NCI-H2107 treated with DMSO at 0.1 percent for 48 hours (cell line): ENCODE data around the gene GPR153.
"Not testable (repeated sequence)": the region's sequence is repeated elsewhere in the genome, so short reads cannot be mapped to it uniquely, and the experiment has no call there.

Source experiments
- DNase-seq: peaks from one replicate; lab custom pipeline; 2025; ENCODE audit not compliant: unreplicated experiment; lab: John Stamatoyannopoulos, UW

The GPR153 gene

GRCh38 chr1:6260961-6261614 is at the start of gene GPR153:
Gene GPR153 (minus strand): TSS chr1:6261098. CDS start chr1:6254905, 6,193 bp downstream.
- DNase-seq = no peak

DNA sequence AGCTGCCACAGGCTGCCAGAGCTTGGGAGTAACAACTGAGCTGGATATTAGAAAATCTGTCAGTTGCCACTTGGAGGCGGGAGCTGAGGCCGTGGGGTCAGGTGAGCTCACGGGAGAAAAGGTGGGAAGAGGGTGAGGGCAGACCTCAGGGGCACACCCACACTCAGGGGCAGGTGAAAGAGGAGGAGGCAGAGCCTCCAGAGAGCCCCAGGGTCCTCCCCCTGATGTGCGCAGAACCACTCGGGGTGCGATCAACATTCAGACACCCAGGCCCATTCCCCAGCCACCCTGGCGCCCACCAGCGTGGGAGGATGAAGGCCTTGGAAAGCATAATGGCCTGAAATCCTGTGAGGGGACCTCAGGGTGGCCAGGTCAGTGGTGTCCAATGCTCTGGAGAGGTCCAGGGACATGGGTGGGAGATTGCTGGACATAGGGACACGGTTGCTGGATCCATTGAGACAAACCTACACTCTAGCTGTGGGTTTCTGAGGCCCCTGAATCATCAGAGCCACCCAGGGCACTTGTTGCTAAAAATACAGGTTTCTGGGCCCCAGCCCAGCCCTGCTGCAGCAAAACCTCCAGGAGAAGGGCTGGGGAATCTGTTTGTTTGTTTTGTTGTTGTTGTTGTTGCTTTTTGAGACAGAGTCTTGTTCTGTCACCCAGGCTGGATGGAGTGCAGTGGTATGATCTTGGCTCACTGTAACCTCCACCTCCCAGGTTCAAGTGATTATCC is 49.4 kb upstream of the GPR153 start:
- no peak for DNase-seq

DNA sequence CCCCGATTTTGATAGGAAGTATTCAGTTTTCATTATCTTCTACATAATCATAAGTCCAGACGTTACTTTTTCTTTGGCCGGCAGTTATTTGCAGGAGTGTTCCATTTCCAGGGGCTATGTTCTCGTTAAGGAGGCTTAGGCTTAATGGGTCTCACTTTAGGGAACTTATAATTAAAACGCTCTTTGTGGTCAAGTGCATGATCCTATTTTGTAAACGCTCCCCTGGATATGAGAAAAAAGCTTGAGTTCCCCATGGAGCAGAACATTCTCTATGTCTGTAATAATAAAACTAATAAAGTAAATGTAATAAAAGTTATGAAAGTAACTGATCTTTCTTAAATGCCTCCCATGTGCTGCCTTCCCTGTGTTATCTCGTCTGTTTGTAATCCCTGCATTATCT is 48.7 kb upstream of the GPR153 start:
- no peak for DNase-seq

DNA sequence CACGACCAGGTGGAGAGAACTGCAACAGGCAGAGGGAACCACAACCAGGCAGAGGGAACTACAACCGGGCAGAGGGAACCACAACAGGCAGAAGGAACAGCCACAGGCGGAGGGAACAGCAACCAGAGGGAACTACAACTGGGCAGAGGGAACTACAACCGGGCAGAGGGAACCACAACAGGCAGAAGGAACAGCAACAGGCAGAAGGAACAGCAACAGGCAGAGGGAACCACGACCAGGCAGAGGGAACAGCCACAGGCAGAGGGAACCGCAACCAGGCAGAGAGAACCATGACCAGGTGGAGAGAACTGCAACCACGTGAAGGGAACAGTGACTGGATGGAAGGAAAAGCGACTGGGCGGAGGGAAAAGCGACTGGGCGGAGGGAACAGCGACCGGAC is 47.6 kb upstream of the GPR153 start:
- no peak for DNase-seq

GRCh38 chr1:6307682-6308081 is 46.8 kb upstream of the GPR153 start:
- not testable (repeated sequence) for DNase-seq

GRCh38 chr1:6307099-6307498 is 46.2 kb upstream of the GPR153 start:
- no peak for DNase-seq

- no peak for DNase-seq
Observed at GRCh38 chr1:6303397-6304012, 42.6 kb upstream of the GPR153 start.

DNA sequence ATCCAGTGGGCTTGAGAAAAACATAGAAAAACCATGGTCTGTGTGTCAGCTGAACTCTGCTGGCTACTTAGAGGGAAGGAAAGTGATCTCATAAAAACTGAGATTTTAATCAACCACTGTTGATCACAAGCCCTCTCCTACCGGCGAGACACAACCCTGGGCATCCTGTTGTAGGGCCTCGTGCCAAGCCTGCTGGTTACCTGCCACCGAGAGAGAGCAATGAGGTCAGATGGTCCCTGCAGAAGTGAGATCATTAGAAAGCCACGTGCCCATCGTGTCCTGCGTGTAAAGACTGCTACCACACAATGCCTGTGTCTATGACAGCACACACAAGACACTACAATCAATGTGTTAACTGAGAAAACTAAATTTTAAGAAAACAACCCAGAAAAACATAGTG is 41.7 kb upstream of the GPR153 start:
- DNase-seq = no peak

DNA sequence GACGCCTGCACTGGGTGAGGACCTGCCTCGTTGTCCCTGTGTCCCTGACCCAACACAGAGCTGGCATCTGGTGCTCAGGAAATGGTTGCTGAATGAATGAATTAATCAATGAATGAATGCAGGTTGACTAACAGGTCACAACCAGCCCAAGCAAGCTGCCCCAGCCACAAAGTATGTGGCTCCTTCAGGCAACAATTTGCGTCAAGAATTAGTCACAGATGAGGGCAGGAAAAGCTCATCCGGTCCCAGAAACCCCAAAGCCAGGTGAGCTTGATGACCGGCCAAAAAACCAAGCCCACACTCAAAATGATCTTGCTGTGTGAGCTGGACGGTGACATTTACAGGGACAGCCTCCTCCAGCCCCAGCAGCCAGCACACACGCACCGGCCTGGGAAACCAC is 40.6 kb upstream of the GPR153 start:
- DNase-seq = no peak

GRCh38 chr1:6300342-6301048 is 39.6 kb upstream of the GPR153 start:
- no peak for DNase-seq

- DNase-seq = no peak
Observed at GRCh38 chr1:6299557-6300165, 38.8 kb upstream of the GPR153 start.

DNA sequence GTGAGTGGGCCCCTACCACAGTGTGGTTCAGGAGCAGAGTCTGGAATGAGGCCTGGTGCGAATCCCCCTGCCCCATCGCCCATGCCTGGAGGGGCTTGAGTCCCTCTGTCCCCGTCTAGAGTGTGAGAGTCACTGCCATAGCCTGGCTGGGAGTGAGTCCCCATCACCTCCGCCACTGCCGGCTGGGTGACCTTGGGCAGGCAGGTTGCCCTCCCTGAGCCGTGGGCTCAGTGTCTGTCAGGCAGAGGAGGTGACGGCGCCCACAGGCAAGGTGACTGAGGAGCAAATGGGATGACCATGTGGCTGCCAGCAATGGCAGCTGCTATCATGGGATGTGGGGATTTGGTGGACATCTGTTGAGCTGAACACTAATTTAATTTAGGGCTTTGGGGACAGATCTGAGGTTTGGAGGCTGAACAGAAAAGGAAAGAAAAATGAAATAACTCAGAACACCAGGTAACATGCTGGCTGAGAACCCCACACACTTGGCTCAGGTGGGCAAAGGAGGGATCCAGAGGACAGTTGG is 38.1 kb upstream of the GPR153 start:
- no peak for DNase-seq

- no peak for DNase-seq
Observed at GRCh38 chr1:6298530-6298929, 37.6 kb upstream of the GPR153 start.

DNA sequence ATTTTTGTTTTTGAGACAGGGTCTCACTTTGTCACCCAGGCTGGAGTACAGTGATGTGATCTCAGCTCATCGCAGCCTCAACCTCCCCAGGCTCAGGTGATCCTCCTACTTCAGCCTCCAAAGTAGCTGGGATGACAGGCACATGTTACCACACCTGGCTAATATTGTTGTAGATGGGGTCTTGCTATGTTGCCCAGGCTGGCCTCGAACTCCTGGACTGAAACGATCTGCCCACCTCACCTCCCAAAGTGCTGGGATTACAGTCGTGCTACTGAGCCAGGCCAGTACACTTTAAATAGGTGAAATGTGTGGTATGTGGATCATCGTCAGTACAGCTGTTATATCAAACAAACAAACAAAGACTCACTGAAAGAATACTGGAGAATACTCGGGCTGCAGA is 35.0 kb upstream of the GPR153 start:
- DNase-seq = no peak

- no peak for DNase-seq
Observed at GRCh38 chr1:6294890-6295556, 34.1 kb upstream of the GPR153 start.

DNA sequence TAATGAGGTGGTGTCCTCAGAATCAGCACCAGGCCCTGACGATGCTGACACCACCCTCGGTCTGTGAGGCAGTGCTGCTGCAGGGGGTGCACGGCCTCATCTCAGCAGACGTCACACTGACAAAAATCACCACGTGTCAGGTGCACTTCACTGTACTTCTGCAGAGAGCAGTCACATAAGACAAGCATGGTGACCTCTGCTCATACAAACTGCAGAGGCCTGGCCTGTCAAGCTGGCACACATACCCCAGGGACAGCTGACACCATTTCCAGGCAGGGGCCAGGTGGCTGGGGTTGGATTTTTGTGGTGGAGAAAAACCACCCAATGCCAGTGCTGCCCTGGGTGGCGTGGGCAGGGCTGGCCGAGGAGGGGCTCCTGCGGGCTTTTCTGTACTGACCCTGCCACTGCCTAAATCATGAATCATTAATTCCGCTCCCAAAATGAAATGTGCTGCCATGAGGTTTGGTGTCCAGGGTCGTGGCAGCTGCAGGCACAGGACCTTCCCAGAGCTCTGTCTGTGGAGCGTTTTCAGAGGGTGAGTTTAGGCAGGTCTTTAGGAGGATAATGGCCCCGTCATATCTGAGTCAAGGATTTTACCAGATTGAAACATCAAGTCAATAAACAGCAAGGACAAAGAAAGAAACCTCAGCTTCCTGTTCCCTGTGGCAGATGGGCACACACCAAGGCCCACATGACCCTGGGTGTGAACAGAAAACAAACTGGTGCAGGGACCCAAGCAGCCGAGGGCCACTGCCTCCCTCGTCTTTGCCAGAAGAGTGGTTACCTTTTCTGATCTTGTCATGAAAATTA is 33.4 kb upstream of the GPR153 start:
- no peak for DNase-seq

DNA sequence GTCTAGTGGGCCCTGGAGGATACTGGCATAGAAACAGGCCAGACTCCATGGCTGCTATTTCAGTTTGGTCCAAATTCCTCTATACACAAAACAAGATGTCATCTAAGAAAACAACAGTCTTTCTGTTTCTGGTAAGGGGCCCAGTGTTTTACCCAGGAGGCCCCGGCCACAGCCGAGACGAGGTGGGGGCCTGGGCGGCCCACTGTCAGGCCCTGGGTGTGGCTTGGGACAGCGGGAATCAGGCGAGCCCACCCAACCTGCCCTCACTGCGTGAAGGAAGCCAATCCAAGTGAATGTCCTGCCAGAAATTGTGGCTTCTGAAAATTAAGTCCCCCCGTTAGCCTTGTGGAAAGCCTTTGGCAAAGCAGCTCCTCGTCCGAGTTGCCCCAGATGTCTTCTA is 31.2 kb upstream of the GPR153 start:
- DNase-seq = no peak

GRCh38 chr1:6288665-6289064 is 27.8 kb upstream of the GPR153 start:
- no peak for DNase-seq

GRCh38 chr1:6288026-6288425 is 27.1 kb upstream of the GPR153 start:
- DNase-seq = no peak

- peak; percentile 24 for DNase-seq
Observed at GRCh38 chr1:6287431-6287886, 26.6 kb upstream of the GPR153 start.
